Mesendoderm (in vitro differentiated cells): ENCODE data around the gene FYN.

Experiments
- DNase-seq: peaks from one replicate; pipeline ENCODE4 v3.0.0; 2013
- H2AK5ac ChIP-seq: 2 replicates; pipeline ENCODE4 v1.6.1; 2013; ENCODE audit warnings: low read length, inconsistent platforms
- H2BK120ac ChIP-seq: 2 replicates; pipeline ENCODE4 v1.6.1; 2013; ENCODE audit warnings: low read depth, mild to moderate bottlenecking, low read length, moderate library complexity, mixed read lengths
- H2BK15ac ChIP-seq: replicated peaks from 2 replicates; pipeline ENCODE4 v1.6.1; 2013; ENCODE audit warnings: low read depth, mild to moderate bottlenecking, moderate library complexity
- H2BK5ac ChIP-seq: 2 replicates; pipeline ENCODE4 v1.6.1; 2013; ENCODE audit warnings: low read length, inconsistent platforms
- H3K18ac ChIP-seq: 2 replicates; pipeline ENCODE4 v1.6.1; 2013; ENCODE audit warnings: mild to moderate bottlenecking, low read length, mixed read lengths
- H3K23ac ChIP-seq: one replicate; pipeline ENCODE4 v1.6.1; 2013; ENCODE audit warnings: low read length
- H3K27ac ChIP-seq: 2 replicates; pipeline ENCODE4 v1.5.1; 2013; ENCODE audit warnings: low read depth, mild to moderate bottlenecking, inconsistent platforms, low read length, moderate library complexity
- H3K27me3 ChIP-seq: 2 replicates; pipeline ENCODE4 v1.6.1; 2013; ENCODE audit warnings: low read length, control low read depth, mild to moderate bottlenecking, inconsistent platforms; ENCODE audit not compliant: insufficient read depth, poor library complexity
- H3K36me3 ChIP-seq: 2 replicates; pipeline ENCODE4 v1.6.1; 2013; ENCODE audit warnings: low read length, inconsistent platforms; ENCODE audit not compliant: control insufficient read depth, insufficient read depth
- H3K4ac ChIP-seq: one replicate; pipeline ENCODE4 v1.6.1; 2013; ENCODE audit warnings: low read depth, mild to moderate bottlenecking, low read length, moderate library complexity
- H3K4me1 ChIP-seq: 2 replicates; pipeline ENCODE4 v1.6.1; 2013; ENCODE audit warnings: low read depth, low read length, inconsistent platforms; ENCODE audit not compliant: control insufficient read depth
- H3K4me2 ChIP-seq: 2 replicates; pipeline ENCODE4 v1.6.1; 2013; ENCODE audit warnings: low read length
- H3K4me3 ChIP-seq: 2 replicates; pipeline ENCODE4 v1.5.1; 2013; ENCODE audit warnings: mild to moderate bottlenecking, low read length
- H3K56ac ChIP-seq: one replicate; pipeline ENCODE4 v1.6.1; 2013; ENCODE audit warnings: low read length
- H3K79me1 ChIP-seq: 2 replicates; pipeline ENCODE4 v1.6.1; 2013; ENCODE audit warnings: low read length, inconsistent platforms
- H3K79me2 ChIP-seq: 2 replicates; pipeline ENCODE4 v1.6.1; 2013; ENCODE audit warnings: mild to moderate bottlenecking, low read length; ENCODE audit not compliant: control insufficient read depth, insufficient read depth
- H3K9ac ChIP-seq: 2 replicates; pipeline ENCODE4 v1.6.1; 2013; ENCODE audit warnings: low read length, inconsistent platforms
- H4K5ac ChIP-seq: one replicate; pipeline ENCODE4 v1.6.1; 2013; ENCODE audit warnings: low read length
- H4K8ac ChIP-seq: one replicate; pipeline ENCODE4 v1.6.1; 2013; ENCODE audit warnings: low read depth, mild to moderate bottlenecking, control low read depth, low read length, moderate library complexity
- WGBS: extraction: QIAGEN DNeasy Blood & Tissue Kit; methylation state at CpG from one replicate; pipeline ENCODE4 v1.1.7; 2013; ENCODE audit warnings: low lambda C conversion rate, missing lambda C conversion rate; ENCODE audit not compliant: insufficient coverage; ENCODE audit errors: extremely low coverage; 5-methylcytosine and 5-hydroxymethylcytosine counted together

FYN gene

DNA sequence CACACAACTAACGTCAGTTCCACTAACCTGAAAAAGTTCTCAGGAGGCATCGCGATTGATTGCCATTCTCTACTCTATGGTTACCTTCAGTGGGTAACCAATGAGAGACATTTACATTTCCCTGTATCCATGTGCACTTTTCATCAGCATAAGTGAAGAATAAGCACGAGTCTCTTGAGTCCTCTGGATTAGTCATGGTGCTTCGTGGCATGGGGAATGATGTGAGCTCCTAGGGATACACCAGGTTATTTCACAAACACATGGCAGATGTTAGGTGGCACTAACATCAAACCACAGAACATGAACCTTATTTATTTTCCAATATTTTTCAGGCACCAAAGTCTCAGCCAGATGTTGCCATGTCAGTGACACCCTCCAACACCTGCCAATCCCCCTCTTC is 64.0 kb downstream of the FYN start:
- Histone ChIP-seq H2BK120ac (no peak overlapping the region), H3K9ac (no peak overlapping the region), H3K36me3 (no peaks in the 10 kb centered on the region), H3K4me1 (peaks cover 10% of the 10 kb centered on the region), H3K79me2 (no peaks in the 10 kb centered on the region), H2AK5ac (no peak overlapping the region), H3K4ac (no peak overlapping the region), H3K4me3 (no peak overlapping the region), H2BK5ac (no peak overlapping the region), H3K23ac (no peak overlapping the region), H3K56ac (no peak overlapping the region), H3K27me3 (no peaks in the 10 kb centered on the region), H3K18ac (no peak overlapping the region), H3K4me2 (no peak overlapping the region), H3K79me1 (no peaks in the 10 kb centered on the region), H4K5ac (no peak overlapping the region), H3K27ac (no peak overlapping the region), H2BK15ac (no peak overlapping the region), H4K8ac (no peak overlapping the region)
- WGBS = no CpG with 5 or more reads among the region's 5 CpGs
- no peak for DNase-seq

DNA sequence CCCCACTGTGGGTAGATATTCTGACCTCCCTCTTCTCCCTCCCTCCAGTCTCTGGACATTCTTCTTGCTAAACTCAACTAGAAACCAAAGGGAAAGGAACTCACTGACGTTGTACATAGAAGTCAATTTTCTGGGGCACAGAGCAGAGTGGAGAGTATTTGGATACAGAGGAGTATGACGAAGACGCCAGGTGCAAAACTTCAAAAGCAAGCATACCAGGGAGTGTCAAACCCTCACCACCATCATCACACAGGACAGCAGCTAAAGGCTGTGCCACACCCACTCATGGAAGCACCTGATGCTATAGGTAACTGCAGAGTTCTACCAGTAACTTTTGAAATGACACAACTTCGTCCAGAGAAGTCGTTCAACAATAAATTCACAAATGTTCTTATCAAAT is 64.8 kb downstream of the FYN start:
- H3K27me3 ChIP-seq = no peaks in the 10 kb centered on the region
- H3K79me1 ChIP-seq = no peaks in the 10 kb centered on the region
- H3K18ac ChIP-seq = no peak overlapping the region
- H3K27ac ChIP-seq = no peak overlapping the region
- H3K36me3 ChIP-seq = no peaks in the 10 kb centered on the region
- no peak overlapping the region for H2AK5ac ChIP-seq
- H3K4ac ChIP-seq = no peak overlapping the region
- H4K5ac ChIP-seq = no peak overlapping the region
- no peak overlapping the region for H3K23ac ChIP-seq
- no peak overlapping the region for H4K8ac ChIP-seq
- H2BK15ac ChIP-seq = no peak overlapping the region
- no CpG with 5 or more reads among the region's 5 CpGs for WGBS
- no peak overlapping the region for H3K4me3 ChIP-seq
- no peak overlapping the region for H3K56ac ChIP-seq
- no peak for DNase-seq
- H3K79me2 ChIP-seq = no peaks in the 10 kb centered on the region
- H2BK5ac ChIP-seq = no peak overlapping the region
- no peak overlapping the region for H2BK120ac ChIP-seq
- H3K4me1 ChIP-seq = peaks cover 13% of the 10 kb centered on the region
- no peak overlapping the region for H3K4me2 ChIP-seq
- no peak overlapping the region for H3K9ac ChIP-seq

DNA sequence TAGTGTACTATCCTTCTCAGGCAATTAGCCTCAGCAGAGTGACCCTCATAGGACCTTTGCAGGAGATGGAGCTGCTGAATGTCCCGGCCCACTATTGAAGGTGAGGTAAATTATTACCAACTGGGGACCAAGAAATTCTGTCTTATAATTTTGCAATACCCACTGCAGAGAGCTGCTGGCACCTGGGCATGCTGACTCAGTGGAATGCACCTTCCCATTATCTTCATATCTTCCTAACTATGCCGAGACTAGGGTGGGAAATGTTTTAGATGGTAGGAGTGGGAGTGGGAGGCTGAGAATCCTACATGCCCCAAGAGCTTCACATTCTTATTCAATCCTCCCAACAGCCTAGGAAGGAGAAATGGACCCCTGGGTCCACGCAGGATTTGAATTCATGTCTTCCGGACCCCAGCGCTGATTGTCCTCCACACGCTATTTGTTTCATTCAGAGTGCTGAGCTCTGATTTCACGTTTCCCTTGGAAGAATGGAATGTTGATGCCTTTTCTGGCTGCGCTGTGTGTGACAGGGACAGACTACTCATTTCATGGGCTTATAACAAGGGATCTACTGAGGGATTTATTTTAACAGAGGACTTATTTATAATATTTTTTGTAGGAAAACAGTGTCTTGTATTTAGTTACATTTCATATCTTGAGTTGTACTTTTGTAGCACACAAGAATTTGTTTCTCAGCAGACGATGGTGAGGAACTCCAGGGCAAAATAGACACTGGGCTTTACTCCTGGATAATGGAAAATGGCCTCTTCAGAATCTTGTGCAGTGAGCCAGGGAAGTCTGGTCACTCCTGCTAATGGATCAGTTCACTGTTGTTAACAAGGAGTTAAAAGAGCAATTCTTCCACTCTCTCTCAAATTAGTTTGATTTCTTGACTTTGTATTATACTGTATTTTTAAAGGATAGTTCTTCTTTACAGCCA is 66.4 kb downstream of the FYN start:
- no peak overlapping the region for H3K56ac ChIP-seq
- H3K79me2 ChIP-seq = no peaks in the 10 kb centered on the region
- no CpG with 5 or more reads among the region's 9 CpGs for WGBS
- H3K4ac ChIP-seq = no peak overlapping the region
- no peak overlapping the region for H4K5ac ChIP-seq
- peaks cover 9% of the 10 kb centered on the region for H3K4me1 ChIP-seq
- H3K36me3 ChIP-seq = no peaks in the 10 kb centered on the region
- H2BK15ac ChIP-seq = no peak overlapping the region
- H3K27ac ChIP-seq = no peak overlapping the region
- H2BK120ac ChIP-seq = no peak overlapping the region
- H4K8ac ChIP-seq = no peak overlapping the region
- no peak overlapping the region for H3K9ac ChIP-seq
- H3K79me1 ChIP-seq = no peaks in the 10 kb centered on the region
- H3K4me3 ChIP-seq = no peak overlapping the region
- H3K23ac ChIP-seq = no peak overlapping the region
- peak; percentile 58 for DNase-seq
- no peak overlapping the region for H2AK5ac ChIP-seq
- H2BK5ac ChIP-seq = no peak overlapping the region
- H3K27me3 ChIP-seq = no peaks in the 10 kb centered on the region
- no peak overlapping the region for H3K4me2 ChIP-seq
- no peak overlapping the region for H3K18ac ChIP-seq

DNA sequence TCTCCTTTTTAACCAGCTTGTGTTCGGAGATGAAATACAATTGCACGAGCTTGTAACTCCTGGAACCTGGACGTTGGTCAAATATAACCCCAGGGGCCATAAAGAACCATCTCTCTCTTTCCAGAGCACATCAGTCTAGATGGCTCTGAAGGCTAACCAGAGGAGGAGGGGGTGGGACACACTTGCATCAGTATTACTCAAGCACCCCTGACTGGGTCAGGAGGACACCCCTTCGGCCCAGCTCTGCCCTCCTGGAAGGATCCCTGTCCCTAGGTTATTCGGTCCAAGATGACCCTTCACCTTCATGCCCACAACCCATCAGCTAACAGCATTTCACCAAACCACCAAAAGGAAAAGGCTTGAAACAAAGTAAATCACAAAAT is 67.1 kb downstream of the FYN start:
- Histone ChIP-seq H4K5ac (no peak overlapping the region), H3K56ac (no peak overlapping the region), H2BK5ac (no peak overlapping the region), H2AK5ac (no peak overlapping the region), H3K18ac (no peak overlapping the region), H3K9ac (no peak overlapping the region), H3K4me2 (no peak overlapping the region), H4K8ac (no peak overlapping the region), H3K23ac (no peak overlapping the region), H3K79me2 (no peaks in the 10 kb centered on the region), H3K27me3 (no peaks in the 10 kb centered on the region), H2BK120ac (no peak overlapping the region), H3K4me1 (peaks cover 6% of the 10 kb centered on the region), H3K36me3 (no peaks in the 10 kb centered on the region), H3K4ac (no peak overlapping the region), H2BK15ac (no peak overlapping the region), H3K4me3 (no peak overlapping the region), H3K79me1 (no peaks in the 10 kb centered on the region), H3K27ac (no peak overlapping the region)
- no CpG with 5 or more reads among the region's 5 CpGs for WGBS
- DNase-seq = no peak

DNA sequence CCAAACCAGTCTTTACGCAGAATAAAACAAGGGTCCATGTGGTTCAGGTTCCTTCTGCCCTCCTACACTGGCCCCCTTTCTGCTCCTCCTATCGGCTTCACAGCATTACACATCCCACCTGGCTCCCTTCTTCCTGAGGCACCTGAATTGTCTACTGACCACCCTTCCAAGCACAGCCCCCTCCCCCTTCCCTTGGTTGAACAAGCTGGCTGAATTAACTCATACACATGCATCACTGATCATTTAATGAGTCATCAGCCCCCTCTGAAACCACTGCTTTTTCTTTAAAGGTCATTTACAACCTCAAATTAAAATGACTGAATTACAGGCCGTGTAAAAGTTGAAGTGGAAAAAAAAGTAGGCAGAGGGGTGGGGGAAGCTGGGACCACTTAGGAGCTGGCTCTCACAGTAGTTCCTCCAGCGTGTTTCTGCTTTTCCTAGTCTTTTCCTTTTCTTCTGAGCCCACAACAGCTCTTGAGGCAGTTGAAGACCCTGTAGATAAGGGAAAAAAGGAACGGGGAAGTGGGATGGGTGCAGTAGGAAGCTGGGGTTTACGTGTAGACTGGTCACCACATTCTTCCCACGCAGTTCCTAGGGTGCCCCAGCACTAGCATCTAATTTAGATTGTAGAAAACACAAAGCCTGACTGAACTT is 67.6 kb downstream of the FYN start:
- H4K5ac ChIP-seq = no peak overlapping the region
- no peak overlapping the region for H2BK5ac ChIP-seq
- no peak overlapping the region for H3K56ac ChIP-seq
- H3K23ac ChIP-seq = no peak overlapping the region
- no peak overlapping the region for H2BK15ac ChIP-seq
- no peaks in the 10 kb centered on the region for H3K36me3 ChIP-seq
- H3K9ac ChIP-seq = no peak overlapping the region
- no peaks in the 10 kb centered on the region for H3K27me3 ChIP-seq
- H3K4me1 ChIP-seq = peaks cover 6% of the 10 kb centered on the region
- WGBS = no CpG with 5 or more reads among the region's 7 CpGs
- no peak overlapping the region for H3K4me2 ChIP-seq
- H2AK5ac ChIP-seq = no peak overlapping the region
- no peak overlapping the region for H3K27ac ChIP-seq
- no peak overlapping the region for H4K8ac ChIP-seq
- H3K18ac ChIP-seq = no peak overlapping the region
- no peak overlapping the region for H3K4ac ChIP-seq
- H2BK120ac ChIP-seq = no peak overlapping the region
- no peaks in the 10 kb centered on the region for H3K79me1 ChIP-seq
- H3K79me2 ChIP-seq = no peaks in the 10 kb centered on the region
- H3K4me3 ChIP-seq = no peak overlapping the region
- no peak for DNase-seq
